A549 (cell line): Measurements from ENCODE around the gene ZFPM1. TPM values are rescaled to one million over a fixed set of nuclear protein-coding genes. Genes with fewer than 3 reads are reported as not detected.

Source experiments
- ATAC-seq, 2 experiments: fragments of 200-7000 bp in 1 of 2; fragments of >200 bp in 1 of 2; cut with Nextera tagmentation in 1 of 2; cut with Tn5 transposase in 1 of 2; 3 replicates each; pipeline versions ENCODE4 v1.8.0 to v1.9.1; 2018 to 2020; ENCODE audit warnings: mild to moderate bottlenecking in 1 of 2, moderate library complexity in 1 of 2
- CTCF ChIA-PET: fragments of 300-600 bp; sonication (Branson Sonifier 250); formaldehyde crosslinking; extraction: SDS; loops from one replicate; lab custom pipeline; 2021; ENCODE audit warnings: antibody characterized with exemption, inconsistent platforms; lab: Yijun Ruan, JAX
- POLR2A ChIA-PET: fragments of 350-600 bp; formaldehyde crosslinking; extraction: SDS; loops from one replicate; lab custom pipeline; 2021; ENCODE audit warnings: antibody characterized with exemption, inconsistent platforms; lab: Yijun Ruan, JAX
- DNase-seq, 2 experiments: peaks; one replicate each; pipeline versions ENCODE4 v3.0.0 to v3.0.0-alpha.2; 2011 to 2016; ENCODE audit warnings: low read depth in 1 of 2, low spot score in 1 of 2
- FAIRE-seq: peaks from 2 replicates; lab custom pipeline; 2011; peaks lifted over from hg19 to GRCh38; lab: Jason Lieb, UNC
- H3K27ac ChIP-seq, 2 experiments: fragments of >200 bp; sonication (Bioruptor Twin); formaldehyde crosslinking; 3 replicates each; pipeline ENCODE4 v1.5.1; 2016 to 2017
- H3K4me1 ChIP-seq: fragments of >200 bp; sonication (Bioruptor Twin); formaldehyde crosslinking; 3 replicates; pipeline ENCODE4 v1.6.1; 2016
- H3K4me2 ChIP-seq: fragments of >200 bp; sonication (Bioruptor Twin); formaldehyde crosslinking; 3 replicates; pipeline ENCODE4 v1.6.1; 2016
- H3K4me3 ChIP-seq: fragments of >200 bp; sonication (Bioruptor Twin); formaldehyde crosslinking; 3 replicates; pipeline ENCODE4 v1.5.1; 2016
- H3K9me3 ChIP-seq: fragments of >200 bp; sonication (Bioruptor Twin); formaldehyde crosslinking; 3 replicates; pipeline ENCODE4 v1.6.1; 2016
- CBX2 ChIP-seq: fragments of 200-600 bp; sonication (generic); IDR thresholded peaks from 2 replicates; pipeline ENCODE4 v1.6.1; 2016; ENCODE audit warnings: low read depth, mild to moderate bottlenecking, borderline replicate concordance
- CBX8 ChIP-seq: fragments of 200-600 bp; sonication (generic); IDR thresholded peaks from 2 replicates; pipeline ENCODE4 v1.6.1; 2016
- FOSB ChIP-seq: fragments of 250-450 bp; sonication (Bioruptor Pico); IDR thresholded peaks from 2 replicates; pipeline ENCODE4 v1.5.0; 2020; ENCODE audit warnings: mild to moderate bottlenecking, moderate library complexity
- FOSL2 ChIP-seq, 2 experiments: fragments of 450-650 bp in 1 of 2; fragments of >200 bp in 1 of 2; sonication (Bioruptor Twin) in 1 of 2; formaldehyde crosslinking; IDR thresholded peaks; 2 replicates each; pipeline versions ENCODE4 v1.5.0 to v1.6.1; 2016 to 2020; ENCODE audit warnings: mild to moderate bottlenecking in 1 of 2, moderate library complexity in 1 of 2
- FOXS1 ChIP-seq: fragments of 250-450 bp; sonication (Bioruptor Pico); IDR thresholded peaks from 2 replicates; pipeline ENCODE4 v1.5.0; 2020; ENCODE audit warnings: mild to moderate bottlenecking, moderate library complexity
- GATA3 ChIP-seq: IDR thresholded peaks from 2 replicates; pipeline ENCODE4 v1.6.1; 2012; ENCODE audit warnings: borderline replicate concordance
- HDAC2 ChIP-seq: fragments of 200-600 bp; sonication (generic); IDR thresholded peaks from 2 replicates; pipeline ENCODE4 v1.6.1; 2016
- HEYL ChIP-seq: fragments of 250-450 bp; sonication (Bioruptor Pico); IDR thresholded peaks from 2 replicates; pipeline ENCODE4 v1.8.0; 2021; ENCODE audit warnings: mild to moderate bottlenecking, moderate library complexity
- HOXB13 ChIP-seq: fragments of 250-450 bp; sonication (Bioruptor Pico); IDR thresholded peaks from 2 replicates; pipeline ENCODE4 v1.5.0; 2020; ENCODE audit warnings: low read depth, mild to moderate bottlenecking, moderate library complexity
- HOXB5 ChIP-seq: fragments of 250-450 bp; sonication (Bioruptor Pico); IDR thresholded peaks from 2 replicates; pipeline ENCODE4 v1.5.0; 2020; ENCODE audit warnings: mild to moderate bottlenecking, moderate library complexity
- KDM1A ChIP-seq: fragments of 200-600 bp; sonication (generic); IDR thresholded peaks from 2 replicates; pipeline ENCODE4 v1.6.1; 2016; ENCODE audit warnings: low read depth, mild to moderate bottlenecking
- MYC ChIP-seq: IDR thresholded peaks from 2 replicates; pipeline ENCODE4 v1.6.1; 2012; ENCODE audit warnings: mild to moderate bottlenecking, inconsistent platforms, low read length, improper control_type of control experiment, borderline replicate concordance
- NR3C1 ChIP-seq: fragments of >200 bp; sonication (Bioruptor Twin); formaldehyde crosslinking; IDR thresholded peaks from 3 replicates; pipeline ENCODE4 v1.6.1; 2017
- PHF8 ChIP-seq: fragments of 200-600 bp; sonication (generic); IDR thresholded peaks from 2 replicates; pipeline ENCODE4 v1.6.1; 2016; ENCODE audit warnings: low read depth, mild to moderate bottlenecking, antibody characterized with exemption, moderate library complexity, borderline replicate concordance
- POLR2AphosphoS2 ChIP-seq: conservative IDR thresholded peaks from 2 replicates; pipeline ENCODE4 v1.6.1; 2012; ENCODE audit warnings: low read length, improper control_type of control experiment, inconsistent platforms
- RAD21 ChIP-seq, 2 experiments: fragments of >200 bp in 1 of 2; sonication (Bioruptor Twin) in 1 of 2; formaldehyde crosslinking in 1 of 2; IDR thresholded peaks in 1 of 2; conservative IDR thresholded peaks in 1 of 2; 2 replicates in 1 of 2; 3 replicates in 1 of 2; pipeline ENCODE4 v1.6.1; 2012 to 2018; ENCODE audit warnings: inconsistent platforms in 1 of 2
- RFX5 ChIP-seq: fragments of 450-650 bp; IDR thresholded peaks from 2 replicates; pipeline ENCODE4 v1.7.1; 2014; ENCODE audit warnings: antibody characterized with exemption, mild to moderate bottlenecking, moderate library complexity
- ZC3H11A ChIP-seq: fragments of 450-650 bp; IDR thresholded peaks from 2 replicates; pipeline ENCODE4 v1.6.1; 2014; ENCODE audit warnings: antibody characterized with exemption, mild to moderate bottlenecking
- ZFP36 ChIP-seq: fragments of 450-650 bp; IDR thresholded peaks from 2 replicates; pipeline ENCODE4 v1.6.1; 2014; ENCODE audit warnings: borderline replicate concordance; ENCODE audit not compliant: partially characterized antibody
- ZSCAN20 ChIP-seq: fragments of 250-450 bp; sonication (Bioruptor Pico); IDR thresholded peaks from 2 replicates; pipeline ENCODE4 v1.8.0; 2022; ENCODE audit warnings: mild to moderate bottlenecking, moderate library complexity
- WGBS: methylation state at CpG from one replicate; pipeline ENCODE4 v1.1.6; 2017; ENCODE audit errors: missing lambda C conversion rate; 5-methylcytosine and 5-hydroxymethylcytosine counted together
- polyA plus RNA-seq, 4 experiments: library from polyadenylated mRNA; depleted of rRNA in 3 of 4; stranded (reverse); fragments of >200 nt; fragmentation: RNase III in 1 of 4; extraction: RNeasy Plus Mini Kit Qiagen cat#74134 plus additional on column Dnase treatment in 1 of 4; gene quantifications; 2 replicates in 3 of 4; 3 replicates in 1 of 4; pipeline ENCODE4 v1.2.3, GENCODE V29; 2011 to 2017
- TF ChIP-seq, protein P1 (sequence below): IDR thresholded peaks from 2 replicates; pipeline ENCODE4 v1.6.1; 2012
- TF ChIP-seq, protein P2 (sequence below): IDR thresholded peaks from 2 replicates; pipeline ENCODE4 v1.6.1; 2012; ENCODE audit warnings: low read depth, borderline replicate concordance

Gene ZFPM1
- polyA plus RNA-seq, 2 of the 4 experiments (the other 2 are of a cell fraction): 0.36 to 2.5 TPM

DNA sequence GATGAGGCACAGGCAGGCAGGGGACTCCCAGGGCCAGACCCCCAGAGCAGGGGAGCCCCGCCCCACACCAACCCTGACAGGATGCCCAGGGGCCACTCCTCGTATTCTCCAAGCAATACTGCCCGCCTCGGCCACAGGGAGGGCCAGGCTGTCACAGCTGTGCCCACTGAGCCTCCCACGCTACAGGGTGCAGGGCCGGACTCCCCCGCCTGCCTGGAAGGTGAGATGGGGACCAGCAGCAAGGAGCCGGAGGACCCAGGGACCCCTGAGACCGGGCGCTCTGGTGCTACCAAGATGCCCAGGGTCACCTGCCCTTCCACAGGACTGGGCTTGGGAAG lies 18.8 kb upstream of the ZFPM1 start:
- ATAC-seq (no peak), DNase-seq (no peak), FAIRE-seq (no peak)
- Histone ChIP-seq H3K27ac (peak overlapping the region in 1 of 2 experiments; percentile 68; a peak in 3 of 6 replicates), H3K4me1 (no peaks in the 10 kb centered on the region), H3K4me2 (no peak overlapping the region), H3K9me3 (no peaks in the 10 kb centered on the region), H3K4me3 (no peak overlapping the region)
- WGBS: 96% methylated on average over 4 of the region's 10 CpGs
- ChIA-PET POLR2A (no interaction called here), CTCF (no interaction called here)
- no peak for TF ChIP-seq GATA3
- no peak for TF ChIP-seq FOXS1 (CRISPR knock-in tag)
- TF ChIP-seq PHF8: no peak
- TF ChIP-seq HDAC2: no peak
- no peak for TF ChIP-seq ZSCAN20 (CRISPR knock-in tag)

DNA sequence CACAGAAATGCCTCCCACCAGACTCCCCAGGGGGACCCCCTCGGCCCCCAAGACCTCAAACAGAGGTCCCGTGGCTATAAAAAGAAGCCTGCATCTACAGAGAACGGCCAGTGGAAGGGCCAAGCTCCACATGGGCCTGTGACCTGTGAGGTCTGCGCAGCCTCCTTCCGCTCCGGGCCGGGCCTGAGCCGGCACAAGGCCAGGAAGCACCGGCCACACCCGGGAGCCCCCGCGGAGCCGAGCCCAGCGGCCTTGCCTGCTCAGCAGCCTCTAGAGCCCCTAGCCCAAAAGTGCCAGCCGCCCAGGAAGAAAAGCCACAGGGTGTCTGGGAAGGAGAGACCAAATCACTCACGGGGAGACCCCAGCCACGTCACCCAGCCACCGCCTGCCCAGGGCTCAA lies 18.3 kb upstream of the ZFPM1 start:
- ChIA-PET POLR2A (no interaction called here), CTCF (interaction anchor here (1.5 kb wide), 1 partner anchor 47 kb away, joined by 4 read pairs; no protein-coding TSS in a partner anchor)
- no peak for DNase-seq
- Histone ChIP-seq H3K27ac (peak overlapping the region in 1 of 2 experiments; percentile 68; a peak in 3 of 6 replicates), H3K4me3 (no peak overlapping the region)
- 83% methylated on average over 15 of the region's 18 CpGs for WGBS
- TF ChIP-seq RFX5: no peak
- no peak for TF ChIP-seq FOSB (CRISPR knock-in tag)
- TF ChIP-seq, all 56 proteins: peak for 0
- FAIRE-seq (no peak), ATAC-seq (no peak)
- Histone ChIP-seq H3K4me2 (no peak overlapping the region), H3K4me1 (no peaks in the 10 kb centered on the region), H3K9me3 (no peaks in the 10 kb centered on the region)

DNA sequence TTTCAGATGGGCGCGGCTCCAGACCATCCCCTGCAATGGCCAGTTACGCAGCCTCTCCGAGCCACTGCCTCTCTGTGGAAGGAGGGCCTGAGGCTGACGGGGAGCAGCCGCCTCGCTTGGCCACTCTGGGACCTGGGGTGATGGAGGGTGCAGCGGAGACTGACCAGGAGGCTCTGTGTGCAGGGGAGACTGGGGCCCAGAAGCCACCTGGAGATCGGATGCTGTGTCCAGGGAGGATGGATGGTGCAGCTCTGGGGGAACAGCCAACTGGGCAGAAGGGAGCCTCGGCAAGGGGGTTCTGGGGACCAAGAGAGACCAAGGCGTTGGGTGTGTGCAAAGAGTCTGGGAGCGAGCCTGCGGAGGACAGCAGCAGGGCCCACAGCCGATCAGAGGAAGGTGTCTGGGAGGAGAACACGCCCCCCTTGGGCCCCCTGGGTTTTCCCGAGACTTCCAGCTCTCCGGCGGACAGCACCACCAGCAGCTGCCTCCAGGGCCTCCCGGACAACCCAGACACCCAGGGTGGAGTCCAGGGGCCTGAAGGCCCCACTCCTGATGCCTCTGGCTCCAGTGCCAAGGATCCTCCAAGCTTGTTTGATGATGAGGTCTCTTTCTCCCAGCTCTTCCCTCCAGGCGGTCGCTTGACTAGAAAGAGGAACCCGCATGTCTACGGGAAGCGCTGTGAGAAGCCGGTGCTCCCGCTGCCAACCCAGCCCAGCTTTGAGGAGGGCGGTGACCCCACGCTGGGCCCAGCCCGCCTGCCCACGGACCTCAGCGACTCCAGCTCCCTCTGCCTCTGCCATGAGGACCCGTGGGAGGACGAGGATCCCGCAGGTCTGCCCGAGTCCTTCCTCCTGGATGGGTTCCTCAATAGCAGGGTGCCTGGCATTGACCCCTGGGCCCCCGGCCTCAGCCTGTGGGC lies 17.4 kb upstream of the ZFPM1 start:
- ChIA-PET POLR2A (interaction anchor here (0.7 kb wide), 1 partner anchor 11 kb away, joined by 3 read pairs; no protein-coding TSS in a partner anchor), CTCF (interaction anchor here (0.7 to 4.0 kb wide), 9 partner anchors 8 to 479 kb away, joined by 3 to 27 read pairs (median 4); no protein-coding TSS in a partner anchor)
- Histone ChIP-seq H3K9me3 (no peaks in the 10 kb centered on the region), H3K4me2 (no peak overlapping the region), H3K4me1 (no peaks in the 10 kb centered on the region), H3K4me3 (no peak overlapping the region), H3K27ac (peak overlapping the region in 1 of 2 experiments; percentile 68; a peak in 3 of 6 replicates)
- no peak for TF ChIP-seq CBX8
- TF ChIP-seq CBX2: no peak
- TF ChIP-seq HOXB5 (CRISPR knock-in tag): no peak
- no peak for DNase-seq
- no peak for FAIRE-seq
- ATAC-seq: peak in 1 of 2 experiments; percentile 18; a peak in 3 of 6 replicates
- WGBS: 92% methylated on average over 29 of the region's 36 CpGs

DNA sequence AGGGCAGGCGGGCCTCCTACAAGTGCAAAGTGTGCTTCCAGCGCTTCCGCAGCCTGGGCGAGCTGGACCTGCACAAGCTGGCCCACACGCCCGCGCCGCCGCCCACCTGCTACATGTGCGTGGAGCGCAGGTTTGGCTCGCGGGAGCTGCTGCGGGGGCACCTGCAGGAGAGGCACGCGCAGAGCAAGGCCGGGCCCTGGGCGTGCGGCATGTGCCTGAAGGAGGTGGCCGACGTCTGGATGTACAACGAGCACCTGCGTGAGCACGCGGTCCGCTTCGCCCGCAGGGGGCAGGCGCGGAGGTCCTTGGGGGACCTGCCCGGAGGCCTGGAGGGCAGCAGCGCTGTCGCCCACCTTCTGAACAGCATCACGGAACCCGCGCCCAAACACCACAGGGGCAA lies 16.3 kb upstream of the ZFPM1 start:
- ATAC-seq (no peak), FAIRE-seq (no peak), DNase-seq (no peak)
- Histone ChIP-seq H3K4me1 (no peaks in the 10 kb centered on the region), H3K27ac (peak overlapping the region in 1 of 2 experiments; percentile 68; a peak in 4 of 6 replicates), H3K9me3 (no peaks in the 10 kb centered on the region), H3K4me3 (no peak overlapping the region), H3K4me2 (no peak overlapping the region)
- TF ChIP-seq MYC (no peak), POLR2AphosphoS2 (no peak)
- 94% methylated on average over 36 of the region's 36 CpGs for WGBS
- ChIA-PET POLR2A (no interaction called here), CTCF (interaction anchor here (0.7 to 4.0 kb wide), 21 partner anchors 9 to 480 kb away, joined by 3 to 27 read pairs (median 5); partner anchors contain the start of gene ZC3H18)

DNA sequence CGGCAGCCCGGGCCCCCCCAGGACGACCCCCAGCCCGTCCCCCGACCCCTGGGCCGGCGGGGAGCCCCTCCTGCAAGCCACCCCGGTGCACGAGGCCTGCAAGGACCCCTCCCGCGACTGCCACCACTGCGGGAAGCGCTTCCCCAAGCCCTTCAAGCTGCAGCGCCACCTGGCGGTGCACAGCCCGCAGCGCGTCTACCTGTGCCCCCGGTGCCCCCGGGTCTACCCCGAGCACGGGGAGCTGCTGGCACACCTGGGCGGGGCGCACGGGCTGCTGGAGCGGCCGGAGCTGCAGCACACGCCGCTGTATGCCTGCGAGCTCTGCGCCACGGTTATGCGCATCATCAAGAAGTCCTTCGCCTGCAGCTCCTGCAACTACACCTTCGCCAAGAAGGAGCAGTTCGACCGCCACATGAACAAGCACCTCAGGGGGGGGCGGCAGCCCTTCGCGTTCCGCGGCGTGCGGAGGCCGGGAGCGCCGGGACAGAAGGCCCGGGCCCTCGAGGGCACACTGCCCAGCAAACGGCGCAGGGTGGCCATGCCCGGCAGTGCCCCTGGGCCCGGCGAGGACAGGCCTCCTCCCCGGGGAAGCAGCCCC lies 15.6 kb upstream of the ZFPM1 start:
- WGBS: 67% methylated on average over 27 of the region's 55 CpGs
- H3K4me1 ChIP-seq: peaks cover 3% of the 10 kb centered on the region; the same call in 1 of the 3 replicates
- POLR2A ChIA-PET: no interaction called here
- H3K27ac ChIP-seq: peak overlapping the region; percentile 27 to 68; a peak in 4 of 6 replicates
- no peaks in the 10 kb centered on the region for H3K9me3 ChIP-seq
- H3K4me3 ChIP-seq: no peak overlapping the region
- peak in 1 of 2 experiments; percentile 57; a peak in 3 of 6 replicates for ATAC-seq
- CTCF ChIA-PET: interaction anchor here (0.6 to 4.0 kb wide), 29 partner anchors 9 to 669 kb away, joined by 3 to 27 read pairs (median 4); no protein-coding TSS in a partner anchor
- FAIRE-seq: no peak
- H3K4me2 ChIP-seq: no peak overlapping the region
- peak; percentile 52 to 70 for DNase-seq
- no peak for TF ChIP-seq HOXB13 (CRISPR knock-in tag)
- no peak for TF ChIP-seq HEYL (CRISPR knock-in tag)
- no peak for TF ChIP-seq NR3C1
- no peak for TF ChIP-seq PHF8
- TF ChIP-seq KDM1A: no peak
- no peak for TF ChIP-seq ZC3H11A
- no peak for TF ChIP-seq CBX2
- TF ChIP-seq RAD21 (conservative IDR thresholded peaks at IDR 0.05 in 1 of 2, IDR thresholded peaks at IDR 0.05 in 1 of 2): peak; percentile 72 to 81
- TF ChIP-seq ZFP36: no peak
- TF ChIP-seq, protein P1, sequence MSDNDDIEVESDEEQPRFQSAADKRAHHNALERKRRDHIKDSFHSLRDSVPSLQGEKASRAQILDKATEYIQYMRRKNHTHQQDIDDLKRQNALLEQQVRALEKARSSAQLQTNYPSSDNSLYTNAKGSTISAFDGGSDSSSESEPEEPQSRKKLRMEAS: 0 out of 2 replicates have a peak, but pooled peaks have one; percentile 24
- TF ChIP-seq, protein P2, sequence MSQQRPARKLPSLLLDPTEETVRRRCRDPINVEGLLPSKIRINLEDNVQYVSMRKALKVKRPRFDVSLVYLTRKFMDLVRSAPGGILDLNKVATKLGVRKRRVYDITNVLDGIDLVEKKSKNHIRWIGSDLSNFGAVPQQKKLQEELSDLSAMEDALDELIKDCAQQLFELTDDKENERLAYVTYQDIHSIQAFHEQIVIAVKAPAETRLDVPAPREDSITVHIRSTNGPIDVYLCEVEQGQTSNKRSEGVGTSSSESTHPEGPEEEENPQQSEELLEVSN: no peak
- TF ChIP-seq FOSL2 (IDR thresholded peaks at IDR 0.05): no peak
- no peak for TF ChIP-seq FOSL2 (CRISPR knock-in tag; IDR thresholded peaks at IDR 0.05)
